Urothelium cell line (cell line): ENCODE results near the gene RIPK4.

Source experiments
- DNase-seq: peaks from one replicate; pipeline ENCODE4 v3.0.0; 2011; ENCODE audit warnings: low spot score, mixed read lengths
- FAIRE-seq: peaks from 2 replicates; lab custom pipeline; 2011; peaks lifted over from hg19 to GRCh38; lab: Jason Lieb, UNC

The RIPK4 gene

GRCh38 chr21:41769933-41770332 is 3.1 kb upstream of the RIPK4 start:
- DNase-seq, result no peak
- no peak for FAIRE-seq

- FAIRE-seq, result no peak
- DNase-seq, result no peak
Observed at GRCh38 chr21:41769521-41769920, 2.7 kb upstream of the RIPK4 start.

- FAIRE-seq, result no peak
- no peak for DNase-seq
Observed at GRCh38 chr21:41769111-41769510, 2.3 kb upstream of the RIPK4 start.

GRCh38 chr21:41768437-41769042 is 1.7 kb upstream of the RIPK4 start:
- FAIRE-seq, result no peak
- DNase-seq, result peak; percentile 23

- FAIRE-seq (no peak), DNase-seq (no peak)
Observed at GRCh38 chr21:41767606-41768436, 969 bp upstream of the RIPK4 start.

GRCh38 chr21:41765973-41766882 is 624 bp downstream of the RIPK4 start:
- no peak for DNase-seq

GRCh38 chr21:41765420-41765821 is 1.4 kb downstream of the RIPK4 start:
- FAIRE-seq (no peak), DNase-seq (no peak)

More at GRCh38 chr21:41765973-41766882, 624 bp downstream of the RIPK4 start:
- FAIRE-seq, result no peak

GRCh38 chr21:41764558-41765419 is 2.1 kb downstream of the RIPK4 start:
- FAIRE-seq (no peak), DNase-seq (no peak)

- FAIRE-seq (no peak), DNase-seq (no peak)
Observed at GRCh38 chr21:41763996-41764395, 2.9 kb downstream of the RIPK4 start.

GRCh38 chr21:41763398-41763931 is 3.4 kb downstream of the RIPK4 start:
- DNase-seq, result no peak
- no peak for FAIRE-seq

GRCh38 chr21:41762753-41763152 is 4.1 kb downstream of the RIPK4 start:
- DNase-seq, result no peak
- FAIRE-seq, result no peak

- DNase-seq (no peak), FAIRE-seq (no peak)
Observed at GRCh38 chr21:41761934-41762635, 4.8 kb downstream of the RIPK4 start.

- no peak for FAIRE-seq
- DNase-seq, result no peak
Observed at GRCh38 chr21:41761211-41761933, 5.5 kb downstream of the RIPK4 start.

GRCh38 chr21:41760411-41760810 is 6.4 kb downstream of the RIPK4 start:
- FAIRE-seq (no peak), DNase-seq (no peak)

- FAIRE-seq (no peak), DNase-seq (no peak)
Observed at GRCh38 chr21:41759926-41760325, 6.9 kb downstream of the RIPK4 start.

- no peak for FAIRE-seq
Observed at GRCh38 chr21:41759214-41759840, 7.5 kb downstream of the RIPK4 start.

GRCh38 chr21:41758550-41758949 is 8.3 kb downstream of the RIPK4 start:
- no peak for FAIRE-seq
- peak; percentile 7 for DNase-seq

More at GRCh38 chr21:41759214-41759840, 7.5 kb downstream of the RIPK4 start:
- DNase-seq, result no peak
